Mesendoderm (in vitro differentiated cells): ENCODE results near the gene CRYGS.

Experiments used
- DNase-seq: peaks from one replicate; pipeline ENCODE4 v3.0.0; 2013
- H2AK5ac ChIP-seq: 2 replicates; pipeline ENCODE4 v1.6.1; 2013; ENCODE audit warnings: low read length, inconsistent platforms
- H2BK120ac ChIP-seq: 2 replicates; pipeline ENCODE4 v1.6.1; 2013; ENCODE audit warnings: low read depth, mild to moderate bottlenecking, low read length, moderate library complexity, mixed read lengths
- H2BK15ac ChIP-seq: replicated peaks from 2 replicates; pipeline ENCODE4 v1.6.1; 2013; ENCODE audit warnings: low read depth, mild to moderate bottlenecking, moderate library complexity
- H2BK5ac ChIP-seq: 2 replicates; pipeline ENCODE4 v1.6.1; 2013; ENCODE audit warnings: low read length, inconsistent platforms
- H3K18ac ChIP-seq: 2 replicates; pipeline ENCODE4 v1.6.1; 2013; ENCODE audit warnings: mild to moderate bottlenecking, low read length, mixed read lengths
- H3K23ac ChIP-seq: one replicate; pipeline ENCODE4 v1.6.1; 2013; ENCODE audit warnings: low read length
- H3K27ac ChIP-seq: 2 replicates; pipeline ENCODE4 v1.5.1; 2013; ENCODE audit warnings: low read depth, mild to moderate bottlenecking, inconsistent platforms, low read length, moderate library complexity
- H3K27me3 ChIP-seq: 2 replicates; pipeline ENCODE4 v1.6.1; 2013; ENCODE audit warnings: low read length, control low read depth, mild to moderate bottlenecking, inconsistent platforms; ENCODE audit not compliant: insufficient read depth, poor library complexity
- H3K36me3 ChIP-seq: 2 replicates; pipeline ENCODE4 v1.6.1; 2013; ENCODE audit warnings: low read length, inconsistent platforms; ENCODE audit not compliant: control insufficient read depth, insufficient read depth
- H3K4ac ChIP-seq: one replicate; pipeline ENCODE4 v1.6.1; 2013; ENCODE audit warnings: low read depth, mild to moderate bottlenecking, low read length, moderate library complexity
- H3K4me1 ChIP-seq: 2 replicates; pipeline ENCODE4 v1.6.1; 2013; ENCODE audit warnings: low read depth, low read length, inconsistent platforms; ENCODE audit not compliant: control insufficient read depth
- H3K4me2 ChIP-seq: 2 replicates; pipeline ENCODE4 v1.6.1; 2013; ENCODE audit warnings: low read length
- H3K4me3 ChIP-seq: 2 replicates; pipeline ENCODE4 v1.5.1; 2013; ENCODE audit warnings: mild to moderate bottlenecking, low read length
- H3K56ac ChIP-seq: one replicate; pipeline ENCODE4 v1.6.1; 2013; ENCODE audit warnings: low read length
- H3K79me1 ChIP-seq: 2 replicates; pipeline ENCODE4 v1.6.1; 2013; ENCODE audit warnings: low read length, inconsistent platforms
- H3K79me2 ChIP-seq: 2 replicates; pipeline ENCODE4 v1.6.1; 2013; ENCODE audit warnings: mild to moderate bottlenecking, low read length; ENCODE audit not compliant: control insufficient read depth, insufficient read depth
- H3K9ac ChIP-seq: 2 replicates; pipeline ENCODE4 v1.6.1; 2013; ENCODE audit warnings: low read length, inconsistent platforms
- H4K5ac ChIP-seq: one replicate; pipeline ENCODE4 v1.6.1; 2013; ENCODE audit warnings: low read length
- H4K8ac ChIP-seq: one replicate; pipeline ENCODE4 v1.6.1; 2013; ENCODE audit warnings: low read depth, mild to moderate bottlenecking, control low read depth, low read length, moderate library complexity
- WGBS: extraction: QIAGEN DNeasy Blood & Tissue Kit; methylation state at CpG from one replicate; pipeline ENCODE4 v1.1.7; 2013; ENCODE audit warnings: low lambda C conversion rate, missing lambda C conversion rate; ENCODE audit not compliant: insufficient coverage; ENCODE audit errors: extremely low coverage; 5-methylcytosine and 5-hydroxymethylcytosine counted together

Gene CRYGS

DNA sequence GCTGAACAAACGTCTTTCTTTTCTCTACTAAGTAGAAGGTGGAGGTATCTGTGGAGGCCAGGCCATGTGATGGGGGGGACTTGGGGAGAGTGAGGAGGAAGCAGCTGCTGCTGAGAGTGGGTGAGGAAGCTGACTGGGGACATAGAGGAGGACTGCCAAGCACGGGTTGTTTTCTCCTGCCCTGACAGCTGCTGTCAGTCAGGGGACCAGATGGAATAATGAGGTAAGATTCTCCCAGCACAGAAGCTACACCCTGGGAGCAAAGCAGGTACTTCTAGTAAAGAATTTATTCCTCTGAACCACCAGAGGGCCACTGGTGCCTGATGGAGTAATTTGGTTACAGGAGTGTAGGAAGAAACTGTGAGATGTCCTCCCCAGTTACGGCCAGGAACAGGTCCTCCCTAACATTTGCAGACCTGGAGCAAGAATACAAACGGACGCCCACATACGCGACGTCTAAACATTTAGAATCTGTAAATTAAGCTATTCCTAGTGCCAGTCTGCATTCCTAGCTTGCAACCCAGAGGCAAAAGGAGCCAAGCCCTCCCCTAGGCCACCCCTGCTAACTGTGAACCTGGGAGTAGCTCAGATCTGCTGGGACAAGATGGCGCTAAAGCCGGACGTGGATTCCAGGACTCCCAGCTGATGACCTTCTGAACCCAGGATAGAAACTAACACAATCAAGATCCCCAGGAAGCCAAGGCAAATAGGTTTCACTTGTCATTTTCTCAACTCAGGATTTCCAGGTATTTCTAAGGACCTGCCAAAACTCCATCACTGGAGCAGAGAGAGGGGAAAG, 14.8 kb downstream of the CRYGS start:
- no peak overlapping the region for H3K9ac ChIP-seq
- no peak overlapping the region for H3K56ac ChIP-seq
- H3K4me3 ChIP-seq, result no peak overlapping the region
- H3K4me1 ChIP-seq, result peaks cover 2% of the 10 kb centered on the region
- H2AK5ac ChIP-seq, result no peak overlapping the region
- no peak overlapping the region for H2BK120ac ChIP-seq
- H3K79me1 ChIP-seq, result no peaks in the 10 kb centered on the region
- H3K27ac ChIP-seq, result no peak overlapping the region
- no peak overlapping the region for H2BK5ac ChIP-seq
- H3K18ac ChIP-seq, result no peak overlapping the region
- no peaks in the 10 kb centered on the region for H3K79me2 ChIP-seq
- no peak overlapping the region for H2BK15ac ChIP-seq
- no peak overlapping the region for H3K23ac ChIP-seq
- no peaks in the 10 kb centered on the region for H3K27me3 ChIP-seq
- peak; percentile 42 for DNase-seq
- WGBS, result no CpG with 5 or more reads among the region's 11 CpGs
- H3K36me3 ChIP-seq, result no peaks in the 10 kb centered on the region
- H4K5ac ChIP-seq, result no peak overlapping the region
- H3K4me2 ChIP-seq, result no peak overlapping the region
- H4K8ac ChIP-seq, result no peak overlapping the region
- no peak overlapping the region for H3K4ac ChIP-seq

DNA sequence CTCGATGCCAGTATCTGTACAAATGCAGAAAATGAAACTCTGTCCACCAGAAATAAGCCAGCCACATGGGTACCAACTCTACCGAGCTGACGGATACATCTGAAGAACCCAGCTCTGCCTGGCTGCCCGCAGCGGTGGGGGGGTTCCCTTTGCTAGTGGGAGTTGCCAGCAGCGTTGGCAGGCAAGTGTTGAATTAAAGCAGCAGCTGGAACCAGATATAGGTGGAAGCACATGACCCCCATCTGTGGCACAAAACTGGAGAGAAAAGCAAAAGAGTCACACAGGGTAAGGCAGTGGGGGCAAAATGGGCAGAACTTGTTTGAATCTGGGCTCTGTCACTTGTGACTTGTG, 17.9 kb downstream of the CRYGS start:
- Histone ChIP-seq H3K79me1 (no peaks in the 10 kb centered on the region), H3K4me2 (no peak overlapping the region), H3K27ac (no peak overlapping the region), H3K4me3 (no peak overlapping the region), H2BK15ac (no peak overlapping the region), H2BK5ac (no peak overlapping the region), H3K9ac (no peak overlapping the region), H3K56ac (no peak overlapping the region), H3K79me2 (no peaks in the 10 kb centered on the region), H2AK5ac (no peak overlapping the region), H3K23ac (no peak overlapping the region), H3K18ac (no peak overlapping the region), H4K8ac (no peak overlapping the region), H2BK120ac (no peak overlapping the region), H3K4me1 (peaks cover 2% of the 10 kb centered on the region), H4K5ac (no peak overlapping the region), H3K4ac (no peak overlapping the region), H3K27me3 (no peaks in the 10 kb centered on the region), H3K36me3 (no peaks in the 10 kb centered on the region)
- no peak for DNase-seq
- WGBS, result no CpG with 5 or more reads among the region's 6 CpGs

DNA sequence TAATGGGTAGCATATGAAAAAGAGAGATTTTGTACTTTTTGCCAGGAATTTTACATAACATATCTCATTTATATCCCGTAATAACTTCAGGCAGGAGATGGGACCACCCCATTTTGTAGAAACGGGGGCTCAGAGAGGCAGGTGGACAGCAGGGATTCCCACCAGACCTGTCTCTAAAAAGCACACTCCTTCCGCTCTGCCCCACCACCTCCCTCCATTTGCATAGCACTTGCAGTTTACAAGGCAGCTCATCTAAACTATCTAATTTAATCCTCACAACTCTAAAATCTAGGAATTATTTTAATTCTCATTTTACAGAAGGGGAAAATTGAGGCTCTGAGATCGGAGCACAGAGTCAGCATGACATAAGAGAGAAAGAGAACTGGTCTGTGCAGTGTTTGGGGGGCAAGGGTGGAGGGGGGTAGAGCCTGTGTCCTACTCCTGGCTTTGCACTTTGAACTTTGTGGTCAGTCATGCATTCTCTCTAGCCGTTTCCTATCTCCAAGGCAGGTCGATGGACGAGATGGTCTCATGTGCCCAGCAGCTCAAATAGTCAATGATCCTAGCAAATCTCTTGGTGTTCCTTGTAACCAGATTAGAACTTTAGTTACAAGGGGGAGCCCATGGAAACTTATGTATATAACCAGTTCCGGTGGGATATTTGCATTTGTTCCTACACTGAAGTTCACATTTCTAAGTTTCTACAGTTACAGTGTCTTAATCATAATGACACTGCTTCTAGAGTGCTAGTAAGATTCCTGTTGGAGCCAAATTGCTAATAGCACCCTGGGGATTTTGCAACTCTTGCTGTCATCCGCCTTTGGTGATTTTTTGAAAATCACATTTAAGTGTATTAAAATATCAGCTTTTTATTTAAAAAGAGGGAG, 18.6 kb downstream of the CRYGS start:
- Histone ChIP-seq H3K56ac (no peak overlapping the region), H3K4ac (no peak overlapping the region), H3K4me2 (no peak overlapping the region), H3K4me1 (no peaks in the 10 kb centered on the region), H2BK15ac (no peak overlapping the region), H3K9ac (no peak overlapping the region), H3K27me3 (no peaks in the 10 kb centered on the region), H3K27ac (no peak overlapping the region), H2AK5ac (no peak overlapping the region), H4K8ac (no peak overlapping the region), H2BK5ac (no peak overlapping the region), H2BK120ac (no peak overlapping the region), H4K5ac (no peak overlapping the region), H3K18ac (no peak overlapping the region), H3K23ac (no peak overlapping the region), H3K36me3 (no peaks in the 10 kb centered on the region), H3K79me2 (no peaks in the 10 kb centered on the region), H3K79me1 (no peaks in the 10 kb centered on the region), H3K4me3 (no peak overlapping the region)
- WGBS, result no CpG with 5 or more reads among the region's 9 CpGs
- no peak for DNase-seq

DNA sequence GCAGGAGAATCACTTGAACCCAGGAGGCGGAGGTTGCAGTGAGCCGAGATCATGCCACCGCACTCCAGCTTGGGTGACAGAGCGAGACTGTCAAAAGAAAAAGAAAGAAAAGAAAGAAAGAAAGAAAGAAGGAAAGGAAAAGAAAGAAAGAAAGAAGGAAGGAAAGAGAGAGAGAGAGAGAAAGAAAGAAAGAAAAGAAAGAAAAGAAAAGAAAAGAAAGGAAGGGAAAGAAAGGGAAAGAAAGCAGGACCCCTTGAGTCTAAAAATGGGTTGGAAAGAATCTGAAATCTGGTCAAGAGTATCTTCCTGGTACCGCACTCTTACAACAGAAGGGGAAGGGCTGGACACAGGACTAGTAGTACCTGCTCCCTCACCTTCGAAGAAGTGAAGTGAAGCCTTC, 19.6 kb downstream of the CRYGS start:
- Histone ChIP-seq H3K36me3 (no peaks in the 10 kb centered on the region), H2BK120ac (no peak overlapping the region), H3K79me2 (no peaks in the 10 kb centered on the region), H3K18ac (no peak overlapping the region), H3K27ac (no peak overlapping the region), H3K4me1 (no peaks in the 10 kb centered on the region), H3K27me3 (no peaks in the 10 kb centered on the region), H3K4me2 (no peak overlapping the region), H4K8ac (no peak overlapping the region), H3K79me1 (no peaks in the 10 kb centered on the region), H2BK15ac (no peak overlapping the region), H3K4me3 (no peak overlapping the region), H3K23ac (no peak overlapping the region), H3K4ac (no peak overlapping the region), H3K56ac (no peak overlapping the region), H4K5ac (no peak overlapping the region), H2BK5ac (no peak overlapping the region), H2AK5ac (no peak overlapping the region), H3K9ac (no peak overlapping the region)
- no CpG with 5 or more reads among the region's 6 CpGs for WGBS
- DNase-seq, result no peak

DNA sequence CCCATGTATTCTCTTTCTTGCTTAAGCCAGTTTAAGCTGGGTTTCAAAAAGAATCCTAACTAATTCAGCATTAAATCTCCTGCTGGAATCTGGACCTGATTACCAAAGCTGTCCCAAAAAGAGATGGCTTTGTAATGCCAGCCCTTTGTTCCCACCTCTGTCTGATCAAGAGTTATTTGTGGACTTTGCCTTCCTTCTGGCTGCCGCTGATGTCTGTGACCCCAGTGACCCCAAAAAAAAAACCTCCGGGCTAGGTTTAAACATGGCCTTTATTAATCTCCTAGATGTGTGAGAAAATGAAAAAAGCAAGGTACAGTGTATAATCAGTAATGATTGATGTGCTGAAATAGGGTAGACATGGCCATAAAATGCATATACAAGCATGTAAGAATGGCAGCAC, 20.7 kb downstream of the CRYGS start:
- H3K4me2 ChIP-seq, result no peak overlapping the region
- H3K56ac ChIP-seq, result no peak overlapping the region
- H4K5ac ChIP-seq, result no peak overlapping the region
- H3K9ac ChIP-seq, result no peak overlapping the region
- WGBS, result no CpG with 5 or more reads among the region's 2 CpGs
- H3K27me3 ChIP-seq, result no peaks in the 10 kb centered on the region
- no peak overlapping the region for H2BK15ac ChIP-seq
- no peak overlapping the region for H3K23ac ChIP-seq
- no peak for DNase-seq
- H3K18ac ChIP-seq, result no peak overlapping the region
- no peaks in the 10 kb centered on the region for H3K79me2 ChIP-seq
- H2AK5ac ChIP-seq, result no peak overlapping the region
- H3K4me3 ChIP-seq, result no peak overlapping the region
- H3K4me1 ChIP-seq, result no peaks in the 10 kb centered on the region
- no peak overlapping the region for H3K4ac ChIP-seq
- no peak overlapping the region for H2BK120ac ChIP-seq
- H4K8ac ChIP-seq, result no peak overlapping the region
- no peaks in the 10 kb centered on the region for H3K36me3 ChIP-seq
- no peaks in the 10 kb centered on the region for H3K79me1 ChIP-seq
- no peak overlapping the region for H2BK5ac ChIP-seq
- no peak overlapping the region for H3K27ac ChIP-seq
